Stimulated activated CD4-positive, alpha-beta T cell treated with anti-CD3 and anti-CD28 coated beads, Interleukin-4, amount 100 ng/mL, for 48 hours (primary cell): ENCODE results near the gene MORC1.

ENCODE experiments used
- DNase-seq, 2 donors: peaks; one replicate each; pipeline ENCODE4 v3.0.0-alpha.2; 2020; ENCODE audit warnings: low read depth in 2 of 2

The MORC1 gene

GRCh38 chr3:108940166-108940565, 177.8 kb downstream of the MORC1 start:
- no peak for DNase-seq

GRCh38 chr3:108936924-108937689, 180.8 kb downstream of the MORC1 start:
- DNase-seq = no peak

GRCh38 chr3:108931035-108931434, 186.9 kb downstream of the MORC1 start:
- no peak for DNase-seq

- no peak for DNase-seq
Observed at GRCh38 chr3:108918866-108919265, 199.1 kb downstream of the MORC1 start.

GRCh38 chr3:108914774-108915641, 202.9 kb downstream of the MORC1 start:
- DNase-seq = peak; percentile 30 to 44

- no peak for DNase-seq
Observed at GRCh38 chr3:108909799-108910198, 208.1 kb downstream of the MORC1 start.
